ENCODE results near the gene PBX4.

PBX4 gene

DNA sequence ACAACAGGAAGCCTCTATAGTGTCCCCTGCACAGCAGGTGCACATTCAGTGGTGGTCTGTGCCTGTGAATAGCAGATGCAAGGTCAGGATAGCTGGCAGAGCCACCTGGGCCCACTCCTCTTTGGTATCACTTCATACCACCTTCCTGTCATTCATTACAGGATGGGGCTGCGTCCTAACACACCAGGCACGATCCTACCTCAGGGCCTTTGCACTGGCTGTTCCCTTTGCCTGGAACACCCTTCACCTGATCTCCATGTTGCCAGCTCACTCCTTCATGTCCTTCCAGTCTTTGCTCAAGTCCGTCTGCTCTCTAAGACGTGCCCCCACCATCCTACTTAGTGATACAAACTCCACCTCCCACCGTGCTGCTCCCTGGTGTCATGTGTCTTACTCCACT, 14.2 kb upstream of the PBX4 start:
- DNase-seq (ENCODE audit: low read depth), result no peak
- TF ChIP-seq, protein P1, sequence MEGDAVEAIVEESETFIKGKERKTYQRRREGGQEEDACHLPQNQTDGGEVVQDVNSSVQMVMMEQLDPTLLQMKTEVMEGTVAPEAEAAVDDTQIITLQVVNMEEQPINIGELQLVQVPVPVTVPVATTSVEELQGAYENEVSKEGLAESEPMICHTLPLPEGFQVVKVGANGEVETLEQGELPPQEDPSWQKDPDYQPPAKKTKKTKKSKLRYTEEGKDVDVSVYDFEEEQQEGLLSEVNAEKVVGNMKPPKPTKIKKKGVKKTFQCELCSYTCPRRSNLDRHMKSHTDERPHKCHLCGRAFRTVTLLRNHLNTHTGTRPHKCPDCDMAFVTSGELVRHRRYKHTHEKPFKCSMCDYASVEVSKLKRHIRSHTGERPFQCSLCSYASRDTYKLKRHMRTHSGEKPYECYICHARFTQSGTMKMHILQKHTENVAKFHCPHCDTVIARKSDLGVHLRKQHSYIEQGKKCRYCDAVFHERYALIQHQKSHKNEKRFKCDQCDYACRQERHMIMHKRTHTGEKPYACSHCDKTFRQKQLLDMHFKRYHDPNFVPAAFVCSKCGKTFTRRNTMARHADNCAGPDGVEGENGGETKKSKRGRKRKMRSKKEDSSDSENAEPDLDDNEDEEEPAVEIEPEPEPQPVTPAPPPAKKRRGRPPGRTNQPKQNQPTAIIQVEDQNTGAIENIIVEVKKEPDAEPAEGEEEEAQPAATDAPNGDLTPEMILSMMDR (IDR thresholded peaks at IDR 0.05; ENCODE audit: insufficient read depth, low read depth, low read length, missing control alignments), result no peak
- no peak overlapping the region for H3K4me3 ChIP-seq (ENCODE audit: low read depth, low read length)

GRCh38 chr19:19631346-19631745, 12.9 kb upstream of the PBX4 start:
- TF ChIP-seq, protein P1 (IDR thresholded peaks at IDR 0.05; ENCODE audit: insufficient read depth, low read depth, low read length, missing control alignments), result no peak
- DNase-seq (ENCODE audit: low read depth), result no peak

DNA sequence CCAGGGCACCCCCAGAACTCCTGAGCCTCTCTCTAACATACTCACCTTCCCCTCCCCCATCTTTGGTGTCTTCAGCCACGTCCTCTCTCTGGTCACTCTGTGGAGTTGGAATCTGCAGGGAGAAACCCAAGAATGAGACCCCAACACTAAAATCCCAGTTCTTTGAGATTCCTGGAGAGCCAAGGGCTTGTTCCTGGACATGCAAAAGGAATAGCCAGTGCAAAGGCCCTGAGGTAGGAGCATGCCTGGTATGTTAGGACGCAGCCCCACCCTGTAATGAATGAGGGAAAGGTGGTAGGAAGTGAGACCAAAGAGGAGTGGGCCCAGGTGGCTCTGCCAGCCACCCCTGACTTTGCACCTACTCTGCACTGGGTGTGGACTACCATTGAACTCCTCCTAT, 11.9 kb upstream of the PBX4 start:
- TF ChIP-seq, protein P1 (IDR thresholded peaks at IDR 0.05; ENCODE audit: insufficient read depth, low read depth, low read length, missing control alignments), result no peak
- H3K4me3 ChIP-seq (ENCODE audit: low read depth, low read length), result no peak overlapping the region
- DNase-seq (ENCODE audit: low read depth), result no peak

More at GRCh38 chr19:19631346-19631745, 12.9 kb upstream of the PBX4 start:
- H3K4me3 ChIP-seq (ENCODE audit: low read depth, low read length), result no peak overlapping the region

GRCh38 chr19:19630062-19630414, 11.6 kb upstream of the PBX4 start:
- DNase-seq (ENCODE audit: low read depth), result peak; percentile 2
- H3K4me3 ChIP-seq (ENCODE audit: low read depth, low read length), result no peak overlapping the region
- TF ChIP-seq, protein P1 (IDR thresholded peaks at IDR 0.05; ENCODE audit: insufficient read depth, low read depth, low read length, missing control alignments), result no peak

DNA sequence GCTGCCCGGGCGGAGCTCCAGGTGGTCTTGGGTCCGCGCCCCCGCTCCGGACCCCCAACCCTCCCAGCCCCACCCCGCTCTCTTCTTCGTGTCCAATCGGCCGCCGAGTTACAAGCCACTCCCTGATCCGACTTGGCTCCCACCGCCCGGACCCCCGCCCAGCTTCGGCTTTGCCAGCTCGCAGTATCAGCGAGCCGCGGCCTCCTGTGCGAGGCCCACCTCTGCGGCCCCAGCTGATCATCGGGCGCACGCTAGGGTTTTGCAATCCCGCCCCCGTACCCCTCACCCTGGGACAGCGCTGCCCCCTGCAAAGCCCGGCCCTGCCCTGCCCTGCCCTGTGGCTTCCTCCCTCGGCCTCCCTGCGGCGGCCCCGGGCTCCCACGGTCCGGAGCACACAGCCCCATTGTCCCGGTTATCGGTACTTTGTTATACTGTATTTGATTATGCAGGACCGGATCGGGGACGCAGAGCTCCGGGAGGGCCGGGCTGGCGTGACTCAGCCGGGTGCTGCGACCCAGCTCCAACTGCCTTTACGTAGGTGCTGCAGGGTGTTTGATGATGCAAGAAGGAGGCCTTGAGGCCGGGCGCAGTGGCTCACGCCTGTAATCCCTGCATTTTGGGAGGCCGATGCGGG, 10.1 kb upstream of the PBX4 start:
- H3K4me3 ChIP-seq (ENCODE audit: low read depth, low read length), result peak overlapping the region; percentile 65
- TF ChIP-seq, protein P1 (IDR thresholded peaks at IDR 0.05; ENCODE audit: insufficient read depth, low read depth, low read length, missing control alignments), result no peak
- DNase-seq (ENCODE audit: low read depth), result peak; percentile 58

GRCh38 chr19:19627621-19628500, 9.4 kb upstream of the PBX4 start, which contains the start of gene LPAR2:
Gene LPAR2 (minus strand): TSS chr19:19628220. CDS start chr19:19627275, 945 bp downstream.
- peak; percentile 86 for DNase-seq (ENCODE audit: low read depth)
- peak within 1 kb of the TSS; percentile 65 for H3K4me3 ChIP-seq (ENCODE audit: low read depth, low read length)
- TF ChIP-seq, protein P1 (IDR thresholded peaks at IDR 0.05; ENCODE audit: insufficient read depth, low read depth, low read length, missing control alignments), result peak; percentile 7
